NK-92 treated with Interleukin-12 subunit alpha and Interleukin-12 subunit beta, amount 100 ng/mL, for 24 hours (cell line): ENCODE measurements around the gene AMBRA1.

ENCODE experiments used
- DNase-seq: peaks from one replicate; lab custom pipeline; 2025; lab: John Stamatoyannopoulos, UW

The AMBRA1 gene

DNA sequence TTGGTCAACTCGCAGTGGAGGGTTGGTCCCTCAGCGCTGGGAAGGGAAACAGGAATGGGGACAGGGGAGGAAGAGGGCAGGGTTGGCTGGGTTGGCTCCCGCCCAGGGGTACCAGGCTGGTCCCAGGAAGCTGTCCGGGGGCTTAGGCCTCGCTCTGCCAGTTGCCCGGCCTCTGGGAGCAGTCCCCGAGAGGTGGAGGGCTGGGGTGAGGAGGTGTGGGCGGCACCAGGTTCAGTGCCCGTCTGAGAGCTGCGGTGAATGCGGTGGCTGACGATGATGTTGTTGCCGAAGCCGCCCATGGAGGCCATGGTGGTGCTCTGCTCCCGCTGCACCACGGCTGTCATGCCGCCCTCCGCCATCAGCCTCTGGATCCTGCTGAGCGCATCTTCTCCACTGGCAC is 196.3 kb downstream of the AMBRA1 start:
- DNase-seq, result no peak

DNA sequence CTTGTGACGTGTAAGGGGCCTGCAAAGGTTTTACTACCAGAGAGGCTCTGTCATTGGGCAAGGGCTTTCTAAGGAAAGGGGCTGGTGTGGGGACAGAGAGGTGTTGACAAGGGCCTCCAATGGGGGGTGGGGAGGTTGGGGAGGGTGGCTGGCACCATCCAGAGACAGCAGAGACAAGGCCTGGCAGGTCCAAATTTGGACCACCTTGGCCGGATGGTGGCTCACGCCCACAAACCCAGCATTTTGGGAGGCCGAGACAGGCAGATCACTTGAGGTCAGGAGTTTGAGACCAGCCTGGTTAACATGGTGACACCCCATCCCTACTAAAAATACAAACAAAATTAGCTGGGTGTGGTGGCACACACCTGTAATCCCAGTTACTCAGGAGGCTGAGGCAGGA is 200.1 kb downstream of the AMBRA1 start:
- no peak for DNase-seq

DNA sequence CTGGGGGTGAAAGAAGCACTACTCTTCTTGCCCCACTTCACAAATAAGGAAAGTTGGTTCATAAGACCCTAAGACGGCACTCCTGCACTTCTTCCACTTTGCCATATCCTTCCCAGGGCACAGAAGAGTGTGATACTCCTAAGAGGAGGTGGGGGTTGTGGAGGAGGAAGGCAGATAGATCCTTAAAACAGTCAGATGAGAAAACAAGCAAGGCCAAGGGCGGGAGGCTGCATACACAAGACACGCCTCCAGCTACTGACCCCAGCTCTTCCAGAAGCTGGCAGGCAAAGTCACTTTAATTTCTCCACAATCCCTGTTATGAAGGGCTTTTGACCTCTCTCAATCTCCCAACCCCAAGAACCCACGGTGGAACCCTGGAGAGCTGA is 200.6 kb downstream of the AMBRA1 start:
- DNase-seq, result no peak

DNA sequence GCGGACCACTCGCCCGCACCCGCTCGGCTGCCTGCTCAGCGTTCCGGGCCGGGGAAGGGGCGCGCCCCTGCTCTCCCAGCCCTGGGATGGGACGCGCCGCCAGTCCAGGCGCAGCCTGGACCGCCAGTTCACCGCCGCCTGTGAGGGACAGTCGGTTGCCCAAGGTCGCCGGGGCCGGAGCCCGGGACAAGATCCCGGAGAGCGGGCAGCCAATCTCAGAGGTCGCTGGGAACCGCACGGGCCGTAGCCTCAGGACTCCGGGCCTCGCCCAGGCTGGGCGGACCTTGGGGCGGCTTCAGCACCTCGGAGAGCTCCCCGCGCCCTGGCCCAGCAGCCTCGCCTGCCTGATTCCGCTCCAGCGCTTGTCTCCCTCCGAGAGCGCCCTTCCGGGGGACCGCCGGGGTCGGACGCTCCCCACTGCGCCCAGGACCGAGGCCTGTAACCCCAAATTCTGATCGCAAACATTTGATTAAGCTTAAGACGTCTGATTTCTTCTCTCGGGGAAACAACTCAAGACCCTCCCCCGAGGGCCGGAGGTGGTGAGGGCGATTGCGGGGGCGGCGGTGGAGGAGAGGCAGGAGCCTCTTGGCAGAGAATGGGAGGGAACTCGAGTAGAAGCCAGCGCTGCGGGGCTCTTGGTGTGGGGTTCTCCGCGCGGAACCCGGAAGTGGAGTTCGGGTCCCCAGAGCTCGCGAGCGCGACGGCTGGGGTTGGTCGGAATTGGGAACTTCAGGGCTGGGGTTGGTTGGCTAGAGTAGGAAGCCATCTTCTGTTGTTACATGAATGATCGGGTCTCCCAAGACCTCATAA is 201.2 kb downstream of the AMBRA1 start:
- no peak for DNase-seq

DNA sequence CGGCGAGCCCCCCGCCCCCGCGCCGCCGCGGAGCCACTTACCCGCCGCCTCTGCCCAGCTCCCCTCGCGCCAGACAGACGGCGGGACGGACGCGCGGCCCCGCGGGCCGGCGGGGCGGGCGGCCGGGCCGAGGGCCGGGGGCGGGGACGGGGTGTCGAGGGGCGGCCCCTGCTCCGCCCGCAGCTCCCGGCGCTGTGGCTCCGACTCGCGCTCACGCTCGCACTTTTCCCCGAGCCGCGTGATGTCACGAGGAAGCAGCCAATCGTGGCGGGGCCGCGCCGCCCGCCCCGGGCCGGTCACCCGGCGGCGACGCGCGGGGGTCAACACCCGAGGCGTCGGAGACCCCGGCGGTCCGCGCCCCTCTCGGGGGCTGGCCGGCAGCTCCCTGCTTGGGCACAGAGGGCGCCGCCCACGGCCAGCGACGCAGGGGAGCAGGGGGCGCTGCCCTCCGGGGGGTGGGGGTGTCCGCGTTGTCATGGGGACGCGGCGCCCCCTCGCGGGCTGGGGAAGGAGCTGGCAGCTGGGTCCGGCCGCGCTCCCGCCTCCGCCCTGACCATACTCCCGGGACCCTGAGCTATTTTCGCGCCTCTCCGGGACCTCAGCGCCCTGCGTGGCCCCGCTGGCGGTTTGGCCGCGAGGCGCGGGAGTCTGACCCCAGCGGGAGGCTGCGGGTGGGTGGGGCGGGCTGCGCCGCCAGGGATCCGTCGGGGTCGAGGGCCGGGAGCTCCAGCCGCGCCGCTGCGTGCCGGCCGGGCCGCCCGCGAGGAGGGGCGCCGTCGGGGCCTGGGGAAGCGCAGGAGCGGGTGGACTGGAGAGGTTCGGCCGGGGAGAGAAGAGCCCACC is 202.0 kb downstream of the AMBRA1 start, which contains the start of gene CHRM4:
CHRM4 (minus strand) TSS at position 199 of the 843 bp plus-strand sequence. CDS start 5,219 bp downstream, outside the sequence.
- DNase-seq, result no peak

DNA sequence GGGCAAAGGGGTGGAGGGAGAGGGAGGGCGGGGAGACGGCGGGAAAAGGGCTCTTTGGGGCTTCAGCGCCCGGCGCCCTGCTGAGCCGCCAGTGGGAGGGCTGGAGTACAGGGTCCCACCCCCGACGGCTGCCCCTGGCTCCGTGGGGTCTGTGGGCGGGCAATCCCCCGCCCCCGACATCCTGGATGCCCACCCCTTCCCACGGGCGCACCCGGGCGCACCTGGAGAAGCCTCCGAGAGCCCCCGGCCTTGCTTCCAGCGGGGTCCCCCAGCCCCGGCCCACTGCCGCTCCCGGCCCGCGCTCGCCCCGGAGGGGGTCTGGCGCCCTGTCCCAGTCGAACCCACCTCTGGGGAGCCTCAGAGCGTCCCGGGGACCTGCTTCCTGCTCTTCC is 202.6 kb downstream of the AMBRA1 start:
- no peak for DNase-seq

DNA sequence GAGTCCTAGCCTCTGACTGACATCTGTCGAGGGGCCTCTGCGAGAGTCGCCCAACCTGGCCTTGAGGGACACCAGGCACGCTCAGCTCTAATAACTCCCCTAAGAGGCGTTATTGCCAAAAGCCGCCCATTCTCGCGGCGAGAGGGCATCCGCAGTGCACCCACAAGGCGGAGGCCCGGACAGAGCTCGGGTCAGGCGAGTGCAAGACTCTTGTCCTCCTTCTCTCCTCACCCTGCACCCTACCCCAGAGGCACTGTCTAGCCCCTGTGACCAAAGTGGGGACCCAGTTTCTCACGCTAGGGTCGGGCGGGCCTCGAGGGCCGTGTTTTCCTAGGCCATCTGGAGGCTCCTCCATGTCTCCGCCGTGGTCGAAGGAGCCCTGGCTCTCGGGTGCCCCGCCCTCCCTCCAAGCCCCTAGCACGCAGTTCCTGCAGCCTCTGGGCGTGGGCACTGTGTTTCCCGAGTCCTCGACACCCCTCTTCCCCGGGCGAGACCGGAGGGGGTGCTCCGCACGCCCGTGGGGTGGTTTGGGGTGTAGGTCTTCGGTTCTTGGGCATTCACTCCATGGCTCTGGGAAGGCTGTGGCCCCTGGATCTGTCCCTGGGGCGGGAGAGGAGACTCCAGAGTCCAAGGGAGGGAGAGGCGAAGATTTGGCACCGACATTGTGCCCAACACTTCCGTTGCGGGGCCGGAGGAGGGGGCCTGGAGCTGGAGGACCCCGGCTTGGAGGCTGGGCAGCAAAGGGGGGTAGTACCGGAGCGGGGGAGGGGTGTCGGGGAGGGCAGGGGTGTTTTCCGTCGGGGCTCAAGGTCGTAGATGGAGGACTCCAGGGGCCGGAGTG is 203.3 kb downstream of the AMBRA1 start:
- DNase-seq, result no peak

DNA sequence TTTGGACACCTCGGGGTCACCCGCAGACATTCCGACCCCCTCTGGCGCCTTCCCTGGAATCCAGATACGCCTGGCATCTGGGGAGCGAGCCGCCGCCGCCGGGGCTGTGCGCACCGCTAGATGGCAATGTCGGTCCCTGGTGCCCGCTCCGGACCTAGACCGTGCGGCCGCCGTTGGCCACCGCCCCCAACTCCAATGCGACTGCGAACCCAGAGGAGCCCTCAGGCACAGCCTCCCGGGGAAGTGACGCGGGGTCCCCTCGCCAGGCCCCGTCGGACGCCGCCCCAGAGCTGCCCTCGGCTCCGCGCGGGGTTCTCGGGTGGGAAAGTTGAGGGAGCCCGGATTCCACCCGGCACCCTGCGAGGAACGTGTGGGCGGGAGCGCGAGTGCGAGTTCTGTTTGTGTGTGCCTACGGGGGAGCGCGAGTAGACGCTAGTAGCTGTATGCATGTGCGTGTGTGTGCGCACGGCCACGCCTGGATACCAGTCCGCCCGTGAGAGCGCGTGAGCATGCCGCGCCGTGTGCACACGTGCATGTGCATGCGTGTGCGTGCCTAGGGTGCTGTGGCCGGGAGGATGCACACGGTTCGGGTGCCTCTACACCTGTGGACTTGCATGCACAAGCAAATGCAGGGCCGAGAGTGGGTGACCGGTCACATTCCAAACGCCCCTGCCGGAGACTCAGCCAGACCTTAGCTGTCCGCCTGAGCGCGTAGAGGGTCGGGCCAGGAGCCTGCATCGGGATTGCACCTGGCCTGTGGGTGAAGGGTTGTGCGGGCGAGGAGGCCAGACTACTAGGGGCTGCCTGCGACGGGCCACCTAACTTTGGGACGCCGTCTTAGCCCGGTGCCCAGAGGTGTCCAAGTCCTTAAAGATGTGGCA is 204.1 kb downstream of the AMBRA1 start:
- no peak for DNase-seq

DNA sequence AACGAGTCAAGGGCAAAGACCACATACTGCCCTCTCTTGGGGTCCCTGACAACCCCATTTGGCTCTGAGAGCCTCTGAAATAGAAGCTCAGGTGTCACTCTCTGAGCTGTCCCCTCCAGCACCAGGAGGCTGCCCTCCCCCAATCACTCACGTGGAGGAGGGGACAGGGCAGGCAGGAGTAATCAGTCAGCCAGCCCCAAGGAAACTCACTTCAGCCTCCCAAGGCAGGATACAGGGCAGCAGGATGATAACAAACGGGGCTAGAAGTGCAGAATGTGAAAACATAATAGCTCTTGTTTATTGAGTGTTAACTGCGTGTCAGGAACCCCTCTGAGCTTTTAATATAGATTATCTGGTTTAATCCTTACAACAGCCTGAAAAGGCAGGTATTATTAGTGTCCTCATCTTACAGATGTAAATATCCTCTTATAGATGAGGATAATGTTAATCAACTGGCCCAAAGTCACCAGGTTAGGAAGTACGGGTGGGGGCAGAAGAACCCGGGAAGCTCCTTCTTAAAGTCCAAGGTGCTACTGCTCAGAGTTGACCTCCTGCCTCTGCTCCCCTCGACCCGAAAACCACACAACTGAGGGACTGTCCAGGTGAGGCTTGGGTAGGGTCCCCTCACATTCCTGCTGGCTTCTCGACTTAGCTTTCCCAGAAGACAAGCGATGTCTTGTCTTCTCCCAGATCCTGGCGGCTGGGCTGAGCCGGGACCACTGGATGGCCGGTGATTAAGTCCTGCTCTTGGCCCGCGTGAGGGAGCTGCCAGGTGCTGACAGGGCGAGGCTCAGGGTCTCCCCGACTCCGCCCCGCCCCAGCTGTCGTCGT is 205.0 kb downstream of the AMBRA1 start:
- DNase-seq, result no peak

DNA sequence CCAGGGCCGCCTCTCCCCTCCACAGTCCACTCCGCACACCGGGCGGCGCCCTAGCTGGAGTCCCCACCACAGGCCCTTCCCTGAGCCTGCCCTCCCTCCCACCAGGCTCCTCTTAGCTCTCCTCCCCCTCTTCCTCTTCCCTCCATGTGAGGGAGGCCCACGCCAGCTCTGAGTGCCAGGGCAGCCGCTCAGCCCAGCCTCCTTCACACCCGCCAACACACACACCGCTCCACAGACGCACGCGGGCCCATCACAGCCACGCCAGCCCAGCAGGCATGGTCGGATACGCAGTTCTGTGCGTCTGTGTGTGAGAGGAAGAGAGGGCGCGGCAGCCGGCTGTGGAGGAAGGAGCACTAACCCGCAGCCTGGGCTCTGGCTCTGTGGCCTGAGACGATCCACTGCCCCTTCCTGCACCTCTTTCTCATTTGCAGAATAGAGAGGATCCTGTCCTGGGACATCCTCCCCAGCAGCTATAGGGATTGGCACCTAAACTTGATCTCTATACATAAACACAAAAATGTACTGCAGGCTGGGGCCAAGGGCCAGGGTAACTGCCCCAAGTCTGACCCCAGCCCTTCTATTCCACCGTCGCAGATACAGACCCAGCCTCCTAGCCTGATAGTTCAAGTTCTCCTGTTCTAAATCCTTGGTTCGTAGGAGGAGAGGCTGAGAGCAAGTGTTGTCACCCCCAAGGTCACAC is 205.8 kb downstream of the AMBRA1 start:
- DNase-seq, result no peak

DNA sequence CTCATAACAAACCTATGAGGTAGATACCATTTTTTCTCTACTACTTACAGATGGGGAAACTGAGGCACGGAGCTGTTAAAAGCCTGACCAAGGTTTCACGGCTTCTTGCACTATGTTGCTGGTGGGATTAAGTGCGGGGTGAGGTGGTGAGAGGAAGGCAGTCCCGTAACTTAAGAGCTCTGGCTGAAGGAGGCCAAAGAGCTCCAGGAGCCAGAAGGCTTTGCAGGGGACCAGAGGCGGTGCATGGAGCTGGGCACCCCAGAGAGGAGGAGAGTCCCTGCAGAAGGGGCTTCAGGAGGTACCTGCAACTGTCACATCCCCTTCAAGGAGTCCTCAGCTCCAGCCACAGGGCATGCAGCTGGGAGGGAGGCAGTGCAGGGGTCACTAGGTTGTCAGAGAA is 206.4 kb downstream of the AMBRA1 start:
- no peak for DNase-seq

DNA sequence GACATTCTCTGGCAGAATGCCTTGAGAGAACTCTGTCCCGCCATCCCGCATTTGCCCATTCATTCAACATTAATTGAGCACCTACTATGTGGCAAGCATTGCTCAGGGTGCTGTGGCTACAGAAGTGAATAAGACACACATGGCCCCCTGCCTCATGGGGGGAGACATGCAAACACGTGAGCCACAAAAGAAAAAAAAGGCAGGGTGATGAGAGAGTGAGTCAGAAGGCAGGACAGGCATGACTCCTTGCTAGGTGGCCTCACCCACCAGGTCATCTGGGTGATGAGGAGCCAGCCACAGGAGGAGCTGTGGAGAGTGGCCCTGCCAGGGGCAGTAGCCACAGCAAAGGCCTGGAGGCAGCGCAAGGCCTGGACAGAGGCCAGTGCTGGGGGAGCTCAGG is 207.1 kb downstream of the AMBRA1 start:
- DNase-seq, result no peak

DNA sequence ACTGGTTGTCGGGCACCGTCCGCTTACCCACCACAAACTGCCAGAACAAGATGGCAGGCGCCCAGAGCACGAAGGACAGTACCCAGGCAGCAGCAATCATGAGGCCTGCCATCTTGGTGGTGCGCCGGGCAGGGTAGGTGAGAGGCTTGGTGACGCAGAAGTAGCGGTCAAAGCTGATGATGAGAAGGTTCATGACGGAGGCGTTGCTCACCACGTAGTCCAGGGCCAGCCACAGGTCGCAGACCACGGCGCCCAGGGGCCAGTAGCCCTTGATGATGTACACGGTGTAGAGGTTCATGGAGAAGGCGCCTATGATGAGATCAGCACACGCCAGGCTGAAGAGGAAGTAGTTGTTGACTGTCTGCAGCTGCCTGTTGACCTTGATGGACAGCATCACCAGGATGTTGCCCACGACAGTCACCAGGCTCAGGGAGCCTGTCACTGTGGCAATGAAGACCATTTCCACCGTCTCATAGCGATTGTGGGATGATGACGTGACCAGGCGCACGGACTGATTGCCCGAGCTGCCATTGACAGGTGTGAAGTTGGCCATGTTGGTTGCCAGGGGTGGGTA is 207.7 kb downstream of the AMBRA1 start:
- no peak for DNase-seq

DNA sequence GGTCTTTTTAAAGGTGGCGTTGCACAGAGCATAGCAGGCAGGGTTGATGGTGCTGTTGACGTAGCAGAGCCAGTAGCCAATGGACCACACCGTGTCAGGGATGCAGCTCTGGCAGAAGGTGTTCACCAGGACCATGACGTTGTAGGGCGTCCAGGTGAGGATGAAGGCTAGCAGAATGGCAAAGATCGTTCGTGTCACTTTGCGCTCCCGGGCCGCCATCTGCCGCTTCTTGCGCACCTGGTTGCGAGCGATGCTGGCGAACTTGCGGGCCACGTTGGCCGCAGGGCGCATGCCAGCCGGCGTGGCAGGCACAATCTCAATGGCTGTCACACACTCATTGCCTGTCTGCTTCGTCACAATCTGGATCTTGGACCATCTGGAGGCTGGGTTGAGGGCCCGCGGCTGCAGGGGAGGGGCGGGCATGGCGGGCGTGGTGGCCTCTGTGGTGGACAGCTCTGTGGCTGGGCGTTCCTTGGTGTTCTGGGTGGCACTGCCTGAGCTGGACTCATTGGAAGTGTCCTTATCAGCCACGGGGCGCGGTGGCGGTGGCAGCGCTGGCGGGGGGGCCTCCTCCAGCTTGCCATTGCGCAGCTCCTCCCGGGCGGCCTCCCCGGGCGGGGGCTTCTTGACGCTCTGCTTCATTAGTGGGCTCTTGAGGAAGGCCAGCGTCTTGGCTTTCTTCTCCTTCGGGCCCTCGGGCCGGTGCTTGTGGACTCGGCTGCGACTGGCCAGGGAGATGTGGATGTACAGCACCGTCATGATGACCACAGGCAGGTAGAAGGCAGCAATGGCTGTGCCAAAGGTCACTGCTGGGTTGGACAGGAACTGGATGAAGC is 208.4 kb downstream of the AMBRA1 start:
- no peak for DNase-seq

DNA sequence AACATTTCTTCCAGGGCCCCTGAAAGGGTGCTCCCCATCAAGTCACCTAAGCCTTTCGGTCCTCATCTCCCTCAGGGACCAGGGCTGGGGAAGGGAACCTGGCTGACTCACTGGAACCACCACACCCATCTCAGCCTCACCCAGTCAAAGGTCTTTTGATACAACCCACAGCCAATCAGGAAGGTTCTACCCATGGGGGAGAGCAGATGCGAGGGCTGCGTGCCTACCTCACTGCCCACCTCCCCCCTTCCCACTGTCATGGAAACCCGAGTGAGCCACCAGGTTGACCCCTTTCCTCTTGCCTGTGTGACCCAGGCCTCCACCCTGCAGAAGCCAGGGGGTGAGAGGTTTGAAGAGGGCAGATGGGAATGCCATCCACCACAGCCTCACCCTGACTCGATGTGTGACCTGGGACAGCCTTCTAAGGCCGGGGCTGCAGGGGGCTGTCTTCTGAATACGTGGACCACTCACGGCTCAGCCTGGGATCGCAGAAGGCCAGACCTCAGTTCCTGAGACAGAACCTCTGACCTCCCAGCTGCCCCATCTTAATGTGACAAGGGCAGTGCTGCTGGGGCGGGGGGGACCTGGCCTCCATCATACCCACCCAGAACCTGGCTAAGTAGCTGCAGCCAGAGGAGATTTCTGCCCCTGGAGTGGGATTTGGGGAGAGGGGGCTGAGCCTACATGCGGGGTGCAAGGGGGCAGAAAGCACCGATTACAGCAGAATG is 209.7 kb downstream of the AMBRA1 start:
- DNase-seq, result no peak

DNA sequence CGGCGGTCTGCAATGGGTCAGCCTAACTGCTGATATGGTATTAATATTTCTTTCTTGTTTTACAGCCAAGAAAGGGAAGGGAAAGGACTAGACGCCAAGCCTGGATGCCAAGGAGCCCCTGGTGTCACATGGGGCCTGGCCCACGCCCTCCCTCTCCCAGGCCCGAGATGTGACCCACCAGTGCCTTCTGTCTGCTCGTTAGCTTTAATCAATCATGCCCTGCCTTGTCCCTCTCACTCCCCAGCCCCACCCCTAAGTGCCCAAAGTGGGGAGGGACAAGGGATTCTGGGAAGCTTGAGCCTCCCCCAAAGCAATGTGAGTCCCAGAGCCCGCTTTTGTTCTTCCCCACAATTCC is 210.4 kb downstream of the AMBRA1 start:
- DNase-seq, result no peak

DNA sequence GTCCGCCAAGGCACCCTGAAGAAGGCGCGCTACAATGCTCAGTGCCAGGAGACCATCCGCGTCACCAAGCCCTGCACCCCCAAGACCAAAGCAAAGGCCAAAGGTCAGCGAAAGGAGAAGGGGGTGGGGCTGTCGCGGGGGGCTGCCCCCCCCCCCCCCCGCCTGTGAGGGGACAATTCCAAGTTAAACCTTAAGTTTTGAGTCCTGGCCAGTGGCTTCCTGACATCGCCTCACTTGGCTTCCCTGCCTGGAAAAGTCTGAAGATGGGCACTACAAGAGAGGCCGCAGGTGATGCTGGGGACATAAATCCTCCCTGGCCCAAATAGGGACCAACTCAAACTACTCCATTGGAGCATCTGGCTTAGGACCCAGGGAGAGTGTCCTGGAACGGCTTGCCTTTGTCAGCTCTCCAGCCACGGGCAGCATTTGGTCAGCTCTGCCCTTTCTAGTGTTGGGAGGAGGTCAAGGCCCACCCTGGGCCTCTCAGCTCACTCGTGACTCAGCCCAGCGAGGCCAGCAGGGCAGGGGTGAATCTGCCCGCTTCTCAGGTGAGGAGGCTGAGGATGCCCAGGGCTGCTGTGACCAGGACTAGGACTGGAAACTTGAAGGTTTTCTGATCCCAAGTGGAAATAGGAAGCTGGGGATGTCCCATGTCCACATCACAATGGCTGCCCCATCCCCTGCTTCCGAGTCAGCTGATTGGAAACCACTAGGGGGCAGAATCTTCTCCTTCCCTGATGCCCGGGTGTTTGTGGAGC is 211.0 kb downstream of the AMBRA1 start:
- DNase-seq, result no peak
